GM10266 (cell line): ENCODE measurements around the gene TBC1D21.
A peak's percentile ranks its signal among the peaks of the same experiment; 100 is the strongest.

Source experiments
- DNase-seq: peaks from one replicate; pipeline ENCODE4 v3.0.0; 2012; ENCODE audit errors: extremely low spot score
- TF ChIP-seq, protein P1 (sequence below): IDR thresholded peaks from 2 replicates; pipeline ENCODE4 v1.5.1; 2012; ENCODE audit warnings: mild to moderate bottlenecking, low read depth; ENCODE audit not compliant: control insufficient read depth, insufficient read depth; ENCODE audit errors: missing control alignments

Gene TBC1D21

DNA sequence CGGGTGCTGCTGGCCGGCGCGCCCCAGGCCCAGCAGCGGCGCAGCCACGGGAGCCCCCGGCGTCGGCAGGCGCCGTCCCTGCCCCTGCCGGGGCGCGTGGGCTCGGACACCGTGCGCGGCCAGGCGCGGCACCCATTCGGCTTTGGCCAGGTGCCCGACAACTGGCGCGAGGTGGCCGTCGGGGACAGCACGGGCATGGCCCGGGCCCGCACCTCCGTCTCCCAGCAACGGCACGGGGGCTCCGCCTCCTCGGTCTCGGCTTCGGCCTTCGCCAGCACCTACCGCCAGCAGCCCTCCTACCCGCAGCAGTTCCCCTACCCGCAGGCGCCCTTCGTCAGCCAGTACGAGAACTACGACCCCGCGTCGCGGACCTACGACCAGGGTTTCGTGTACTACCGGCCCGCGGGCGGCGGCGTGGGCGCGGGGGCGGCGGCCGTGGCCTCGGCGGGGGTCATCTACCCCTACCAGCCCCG is 53.7 kb downstream of the TBC1D21 start:
- peak; percentile 66 for DNase-seq
- TF ChIP-seq, protein P1, sequence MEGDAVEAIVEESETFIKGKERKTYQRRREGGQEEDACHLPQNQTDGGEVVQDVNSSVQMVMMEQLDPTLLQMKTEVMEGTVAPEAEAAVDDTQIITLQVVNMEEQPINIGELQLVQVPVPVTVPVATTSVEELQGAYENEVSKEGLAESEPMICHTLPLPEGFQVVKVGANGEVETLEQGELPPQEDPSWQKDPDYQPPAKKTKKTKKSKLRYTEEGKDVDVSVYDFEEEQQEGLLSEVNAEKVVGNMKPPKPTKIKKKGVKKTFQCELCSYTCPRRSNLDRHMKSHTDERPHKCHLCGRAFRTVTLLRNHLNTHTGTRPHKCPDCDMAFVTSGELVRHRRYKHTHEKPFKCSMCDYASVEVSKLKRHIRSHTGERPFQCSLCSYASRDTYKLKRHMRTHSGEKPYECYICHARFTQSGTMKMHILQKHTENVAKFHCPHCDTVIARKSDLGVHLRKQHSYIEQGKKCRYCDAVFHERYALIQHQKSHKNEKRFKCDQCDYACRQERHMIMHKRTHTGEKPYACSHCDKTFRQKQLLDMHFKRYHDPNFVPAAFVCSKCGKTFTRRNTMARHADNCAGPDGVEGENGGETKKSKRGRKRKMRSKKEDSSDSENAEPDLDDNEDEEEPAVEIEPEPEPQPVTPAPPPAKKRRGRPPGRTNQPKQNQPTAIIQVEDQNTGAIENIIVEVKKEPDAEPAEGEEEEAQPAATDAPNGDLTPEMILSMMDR: no peak

DNA sequence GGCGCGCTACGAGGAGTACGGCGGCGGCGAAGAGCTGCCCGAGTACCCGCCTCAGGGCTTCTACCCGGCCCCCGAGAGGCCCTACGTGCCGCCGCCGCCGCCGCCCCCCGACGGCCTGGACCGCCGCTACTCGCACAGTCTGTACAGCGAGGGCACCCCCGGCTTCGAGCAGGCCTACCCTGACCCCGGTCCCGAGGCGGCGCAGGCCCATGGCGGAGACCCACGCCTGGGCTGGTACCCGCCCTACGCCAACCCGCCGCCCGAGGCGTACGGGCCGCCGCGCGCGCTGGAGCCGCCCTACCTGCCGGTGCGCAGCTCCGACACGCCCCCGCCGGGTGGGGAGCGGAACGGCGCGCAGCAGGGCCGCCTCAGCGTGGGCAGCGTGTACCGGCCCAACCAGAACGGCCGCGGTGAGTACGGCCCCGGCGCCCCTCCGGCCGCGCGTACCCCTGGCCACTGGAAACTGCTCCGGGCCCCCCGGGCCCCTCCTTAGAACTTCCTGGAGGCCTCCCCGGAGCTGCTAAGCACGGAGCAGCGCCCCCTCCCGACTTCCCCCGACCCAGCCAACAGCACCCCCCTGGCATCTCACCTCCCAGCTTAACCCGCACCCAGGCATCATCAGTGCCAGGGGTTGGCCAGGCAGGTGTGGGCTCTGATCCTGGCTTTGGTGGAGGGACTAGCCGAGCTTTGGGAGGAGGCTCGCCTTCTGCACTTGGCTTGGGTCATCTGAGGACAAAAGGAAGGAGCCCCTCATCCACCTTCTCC is 54.3 kb downstream of the TBC1D21 start:
- DNase-seq: peak; percentile 75
- TF ChIP-seq, protein P1: peak; percentile 9

DNA sequence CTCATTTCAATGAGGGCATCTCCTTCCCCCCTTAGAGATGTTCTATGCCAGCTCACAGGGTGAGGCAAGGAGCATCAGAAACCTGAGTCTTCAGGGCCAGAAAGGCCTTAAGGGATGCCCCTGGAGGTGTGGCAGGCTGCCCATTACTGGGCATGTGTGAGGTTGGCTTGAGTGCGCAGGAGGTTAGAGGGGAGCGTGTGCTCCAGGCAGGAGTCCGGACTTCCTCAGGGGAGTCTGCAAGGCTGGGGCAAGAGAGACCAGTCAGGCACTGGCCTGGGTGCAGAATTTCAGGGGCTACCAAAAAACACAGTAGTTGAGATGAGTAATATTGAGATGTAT is 54.8 kb downstream of the TBC1D21 start:
- TF ChIP-seq, protein P1: no peak
- no peak for DNase-seq

DNA sequence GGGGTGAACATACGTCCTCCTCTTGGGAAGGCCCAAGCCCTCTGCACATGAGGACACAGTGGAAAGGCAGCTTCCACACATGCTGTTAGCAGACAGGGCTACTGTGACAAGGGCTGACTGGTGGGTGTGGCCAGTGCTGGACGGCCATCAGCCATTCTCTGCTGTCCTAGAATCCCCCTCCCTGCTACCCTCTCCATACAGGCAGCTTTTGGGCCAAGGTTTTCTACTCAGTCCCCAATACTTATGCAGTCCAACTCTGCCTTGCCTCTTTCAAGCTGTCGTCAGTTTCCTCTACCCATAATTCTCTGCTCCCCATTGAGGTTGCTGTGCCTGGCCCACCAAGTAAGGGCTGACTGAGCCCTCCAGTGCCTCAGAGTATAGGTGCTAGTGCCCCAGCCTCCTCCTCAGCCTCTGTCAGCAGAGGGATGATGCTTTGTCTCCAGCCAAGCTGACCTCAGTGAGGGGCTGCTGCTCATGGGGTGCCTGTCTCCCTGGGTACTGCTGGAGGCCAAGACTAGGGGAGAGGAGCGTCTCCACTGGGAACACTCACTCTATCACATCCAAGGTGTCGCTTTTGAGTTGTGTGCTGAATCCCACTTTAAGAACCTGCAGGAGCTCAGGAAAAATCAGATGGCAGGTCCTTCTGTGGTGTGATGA is 55.7 kb downstream of the TBC1D21 start:
- TF ChIP-seq, protein P1: no peak
- no peak for DNase-seq

DNA sequence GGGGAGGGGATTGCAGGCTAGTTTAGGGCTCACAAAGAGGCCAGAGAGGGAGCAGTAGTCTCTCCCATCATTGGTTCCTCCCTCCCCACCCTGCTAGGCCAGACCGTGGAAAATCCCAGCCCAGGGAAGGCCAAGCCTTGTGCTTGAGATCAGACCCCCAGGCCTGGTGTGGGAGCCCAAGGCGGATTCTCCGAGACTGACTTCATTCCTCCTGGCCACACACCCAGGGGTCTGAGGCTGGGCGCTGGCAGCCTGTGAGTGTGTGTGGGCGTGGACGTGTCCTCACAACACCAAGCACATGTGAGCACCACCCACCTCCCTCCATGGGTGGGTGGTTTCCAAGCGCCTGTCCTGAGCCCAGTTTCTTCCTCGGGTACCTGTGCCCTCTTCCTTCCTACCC is 57.0 kb downstream of the TBC1D21 start:
- TF ChIP-seq, protein P1: no peak
- DNase-seq: no peak

DNA sequence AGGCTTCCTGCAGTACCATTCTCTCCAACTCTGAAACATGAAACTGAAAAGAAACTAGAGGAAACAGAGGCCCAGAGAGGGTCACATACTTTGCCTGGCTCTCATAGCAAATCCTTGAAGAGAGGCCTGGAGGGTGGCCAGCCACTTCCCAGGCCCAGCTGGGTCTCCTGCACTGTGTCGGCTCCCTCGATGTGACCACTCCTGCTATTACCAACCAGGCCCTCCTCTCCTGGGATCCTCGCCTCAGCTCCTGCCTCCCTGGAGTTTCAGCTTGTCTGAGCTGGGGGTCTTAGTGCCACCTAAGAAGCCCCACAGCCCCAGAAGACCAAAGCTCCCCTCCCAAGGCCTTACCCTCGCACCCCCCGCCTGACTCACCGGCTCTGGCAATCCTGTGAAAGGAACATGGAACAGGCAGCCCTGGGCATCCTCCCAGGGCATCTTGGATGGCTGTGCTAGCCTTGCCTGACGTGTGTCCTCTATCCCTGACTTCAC is 57.5 kb downstream of the TBC1D21 start:
- no peak for DNase-seq

DNA sequence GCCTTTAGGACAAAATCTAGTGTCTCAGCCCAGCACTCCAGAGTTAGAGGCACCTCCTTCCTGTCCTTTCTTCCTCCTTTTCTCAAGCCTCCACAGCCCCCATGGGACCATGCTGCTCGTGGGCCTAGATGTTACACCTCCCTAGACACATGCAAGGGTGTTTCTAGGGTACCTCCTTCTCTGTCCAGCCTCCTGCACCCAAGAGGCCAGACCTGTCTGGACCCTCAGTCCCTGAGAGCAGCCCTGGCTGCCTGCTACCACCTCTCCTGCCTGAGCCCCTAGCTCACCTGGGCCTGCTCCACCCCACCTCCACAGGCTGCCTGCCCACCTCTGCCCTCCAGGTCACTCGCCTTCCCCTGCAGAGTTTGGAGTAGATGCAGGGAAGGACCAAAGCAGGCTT is 58.1 kb downstream of the TBC1D21 start:
- DNase-seq: no peak

More for the DNA sequence above, 57.5 kb downstream of the TBC1D21 start:
- TF ChIP-seq, protein P1: no peak

More for the DNA sequence above, 58.1 kb downstream of the TBC1D21 start:
- TF ChIP-seq, protein P1: no peak
